SK-N-SH (cell line): ENCODE data around the gene HLF. TPM values are rescaled to one million over a fixed set of nuclear protein-coding genes. Genes with fewer than 3 reads are reported as not detected.

ENCODE experiments used
- CTCF ChIA-PET: fragments of 300-600, 350-600 bp; formaldehyde crosslinking; extraction: SDS; loops from one replicate; lab custom pipeline; 2021; lab: Yijun Ruan, JAX
- POLR2A ChIA-PET: fragments of 350-600 bp; sonication (Branson Sonifier 250); formaldehyde crosslinking; extraction: SDS; loops from one replicate; lab custom pipeline; 2020; ENCODE audit warnings: antibody characterized with exemption, inconsistent platforms; lab: Yijun Ruan, JAX
- DNase-seq: peaks from one replicate; pipeline ENCODE4 v3.0.0; 2012
- H2AFZ ChIP-seq: fragments of 200-600 bp; sonication (generic); 2 replicates; pipeline ENCODE4 v1.8.1; 2016; ENCODE audit warnings: antibody characterized with exemption, mild to moderate bottlenecking, low read depth
- H3F3A ChIP-seq: fragments of 200-600 bp; sonication (generic); replicated peaks from 2 replicates; pipeline ENCODE3; 2016; ENCODE audit warnings: antibody characterized with exemption, mild to moderate bottlenecking; ENCODE audit not compliant: insufficient read depth
- H3K27ac ChIP-seq, 2 experiments: fragments of 200-500 bp in 1 of 2; fragments of 200-600 bp in 1 of 2; sonication (Bioruptor generic) in 1 of 2; sonication (generic), shearing (Covaris generic) in 1 of 2; 2 replicates each; pipeline versions ENCODE4 v1.5.1 to v1.6.1; 2014 to 2016; ENCODE audit warnings: low read depth in 2 of 2, inconsistent platforms in 1 of 2, low read length in 1 of 2, mild to moderate bottlenecking in 1 of 2, mixed read lengths in 1 of 2
- H3K27me3 ChIP-seq: fragments of 200-600 bp; sonication (generic), shearing (Covaris generic); 2 replicates; pipeline ENCODE4 v1.6.1; 2016; ENCODE audit warnings: mixed run types; ENCODE audit not compliant: insufficient read depth
- H3K36me3 ChIP-seq, 2 experiments: fragments of 200-500 bp in 1 of 2; fragments of 200-600 bp in 1 of 2; sonication (Bioruptor generic) in 1 of 2; sonication (generic) in 1 of 2; replicated peaks in 1 of 2; 2 replicates each; pipeline versions ENCODE3 to v1.5.1; 2014 to 2016; ENCODE audit warnings: low read length in 1 of 2, mild to moderate bottlenecking in 1 of 2; ENCODE audit not compliant: insufficient read depth in 2 of 2, control insufficient read depth in 1 of 2
- H3K4me1 ChIP-seq, 2 experiments: fragments of 200-500 bp in 1 of 2; fragments of 200-600 bp in 1 of 2; sonication (Bioruptor generic) in 1 of 2; sonication (generic), shearing (Covaris generic) in 1 of 2; 2 replicates each; pipeline versions ENCODE4 v1.5.1 to v1.6.1; 2014 to 2016; ENCODE audit warnings: low read depth in 1 of 2, low read length in 1 of 2, mixed run types in 1 of 2; ENCODE audit not compliant: insufficient read depth in 2 of 2, control insufficient read depth in 1 of 2
- H3K4me2 ChIP-seq: fragments of 200-600 bp; sonication (generic), shearing (Covaris generic); 2 replicates; pipeline ENCODE4 v1.6.1; 2017; ENCODE audit warnings: mixed run types
- H3K4me3 ChIP-seq, 2 experiments: fragments of 200-500 bp in 1 of 2; fragments of 200-600 bp in 1 of 2; sonication (Bioruptor generic) in 1 of 2; sonication (generic), shearing (Covaris generic) in 1 of 2; 2 replicates each; pipeline versions ENCODE4 v1.5.1 to v1.8.1; 2014 to 2016; ENCODE audit warnings: low read depth in 2 of 2, inconsistent platforms in 1 of 2, low read length in 1 of 2, mild to moderate bottlenecking in 1 of 2, mixed read lengths in 1 of 2, moderate library complexity in 1 of 2
- H3K79me2 ChIP-seq: fragments of 200-600 bp; sonication (generic); 2 replicates; pipeline ENCODE4 v1.8.1; 2017; ENCODE audit warnings: mild to moderate bottlenecking; ENCODE audit not compliant: insufficient read depth
- H3K9ac ChIP-seq: fragments of 200-600 bp; sonication (generic); 2 replicates; pipeline ENCODE4 v1.6.1; 2017; ENCODE audit warnings: mixed run types
- H3K9me2 ChIP-seq: fragments of 200-600 bp; sonication (generic); 2 replicates; pipeline ENCODE4 v1.6.1; 2017; ENCODE audit warnings: mixed run types
- H3K9me3 ChIP-seq: fragments of 200-600 bp; sonication (generic); 2 replicates; pipeline ENCODE4 v1.6.1; 2017; ENCODE audit warnings: mixed run types, mild to moderate bottlenecking, moderate library complexity
- H4K20me1 ChIP-seq: fragments of 200-600 bp; sonication (generic); 2 replicates; pipeline ENCODE4 v1.6.1; 2017; ENCODE audit warnings: mild to moderate bottlenecking, mixed run types; ENCODE audit not compliant: insufficient read depth
- CTCF ChIP-seq: fragments of 200-600 bp; sonication (generic); IDR thresholded peaks from 2 replicates; pipeline ENCODE4 v1.6.1; 2017; ENCODE audit warnings: antibody characterized with exemption, mild to moderate bottlenecking, moderate library complexity
- ELF1 ChIP-seq: IDR thresholded peaks from 2 replicates; pipeline ENCODE4 v1.4.0; 2012
- FOSL2 ChIP-seq: IDR thresholded peaks from 2 replicates; pipeline ENCODE4 v1.4.0; 2012; ENCODE audit warnings: low read depth, mild to moderate bottlenecking, moderate library complexity, borderline replicate concordance
- IRF3 ChIP-seq: fragments of 150-350 bp; IDR thresholded peaks from 2 replicates; pipeline ENCODE4 v1.6.1; 2016; ENCODE audit warnings: mild to moderate bottlenecking, low read depth, low read length
- POLR2AphosphoS5 ChIP-seq: IDR thresholded peaks from 2 replicates; pipeline ENCODE4 v1.6.1; 2012; ENCODE audit warnings: low read depth, low read length
- REST ChIP-seq: IDR thresholded peaks from 2 replicates; pipeline ENCODE4 v1.6.1; 2012; ENCODE audit warnings: mild to moderate bottlenecking, low read depth, low read length, moderate library complexity
- ZBTB33 ChIP-seq: IDR thresholded peaks from 2 replicates; pipeline ENCODE4 v1.4.0; 2012; ENCODE audit warnings: low read depth, borderline replicate concordance
- WGBS: methylation state at CpG from one replicate; pipeline ENCODE4 v1.1.6; 2017; ENCODE audit warnings: low lambda C conversion rate; 5-methylcytosine and 5-hydroxymethylcytosine counted together
- polyA plus RNA-seq, 3 experiments: library from polyadenylated mRNA; depleted of rRNA; stranded (reverse); fragments of >200 nt; gene quantifications; 2 replicates each; pipeline ENCODE4 v1.2.3, GENCODE V29; 2012

Gene HLF
- polyA plus RNA-seq, 1 of the 3 experiments (the other 2 are of a cell fraction) = 0.03 TPM

- no peak for DNase-seq
- ChIA-PET POLR2A (interaction anchor here (0.6 to 1.0 kb wide), 2 partner anchors 13 to 89 kb away, joined by 4 to 6 read pairs; partner anchors contain the start of gene HLF), CTCF (interaction anchor here (0.9 to 10.2 kb wide), 8 partner anchors 7 to 362 kb away, joined by 3 to 105 read pairs (median 30); partner anchors contain the start of gene SMIM36)
- Histone ChIP-seq H3K4me2 (no peak overlapping the region), H3K79me2 (no peaks in the 10 kb centered on the region), H3K4me1 (no peaks in the 10 kb centered on the region; a peak in 1 of 4 replicates), H3K9ac (no peak overlapping the region), H3F3A (no peaks in the 10 kb centered on the region), H3K27me3 (no peaks in the 10 kb centered on the region), H2AFZ (no peak overlapping the region), H3K4me3 (no peak overlapping the region), H3K36me3 (no peaks in the 10 kb centered on the region), H4K20me1 (no peaks in the 10 kb centered on the region), H3K9me3 (no peaks in the 10 kb centered on the region), H3K9me2 (no peaks in the 10 kb centered on the region), H3K27ac (no peak overlapping the region)
- WGBS = 28% methylated on average over 1 of the region's 1 CpG
- no peak for TF ChIP-seq CTCF
- TF ChIP-seq FOSL2 = no peak
- TF ChIP-seq ZBTB33 = no peak
- TF ChIP-seq IRF3 = no peak
- TF ChIP-seq REST = no peak
- no peak for TF ChIP-seq ELF1
- TF ChIP-seq POLR2AphosphoS5 = no peak
These were observed 89.2 kb downstream of the HLF start for GRCh38 chr17:55354010-55354409.
